Activated naive CD4-positive, alpha-beta T cell treated with Interleukin-2 at 50 U/mL for 16 hours (primary cell): ENCODE data around the gene ZNF324.
A peak's percentile ranks its signal among the peaks of the same experiment; 100 is the strongest.
"Not testable (repeated sequence)": the region's sequence is repeated elsewhere in the genome, so short reads cannot be mapped to it uniquely, and the experiment has no call there.

ENCODE experiments used
- DNase-seq: peaks from one replicate; pipeline ENCODE4 v3.0.0-alpha.2; 2020

The ZNF324 gene

GRCh38 chr19:58466760-58467589 lies at the start of gene ZNF324:
TSS of gene ZNF324 (plus strand) at chr19:58467080. CDS start at chr19:58469186, 2,106 bp downstream.
- DNase-seq, result peak; percentile 99

DNA sequence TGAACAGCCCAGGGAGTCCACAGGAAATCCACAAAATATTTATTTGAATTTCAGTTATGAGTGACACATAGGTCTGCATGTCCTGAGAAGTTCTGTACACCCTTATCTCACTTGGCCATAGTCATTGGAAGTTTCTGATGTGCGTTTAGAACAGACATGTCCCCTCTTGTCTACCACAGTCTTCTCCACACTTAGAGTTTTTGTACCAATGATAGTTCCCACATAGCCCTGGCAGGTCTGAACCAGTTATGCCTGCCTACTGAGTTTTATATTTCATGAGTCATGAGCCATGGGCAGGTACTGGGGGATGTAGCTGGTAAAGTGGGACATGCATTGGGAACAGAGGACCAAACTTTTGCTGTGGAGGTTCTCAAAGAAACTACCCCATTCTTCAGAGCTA lies 38.3 kb upstream of the ZNF324 start:
- no peak for DNase-seq

- no peak for DNase-seq
Observed at GRCh38 chr19:58429745-58430144, 37.1 kb upstream of the ZNF324 start.

GRCh38 chr19:58434217-58434616 lies 32.7 kb upstream of the ZNF324 start:
- DNase-seq, result no peak

- peak; percentile 96 for DNase-seq
Observed at GRCh38 chr19:58439576-58440554, 27.0 kb upstream of the ZNF324 start, which contains the start of gene ZNF132. TSS of gene ZNF132 (minus strand) at chr19:58440153. CDS start at chr19:58439821, 332 bp downstream.

DNA sequence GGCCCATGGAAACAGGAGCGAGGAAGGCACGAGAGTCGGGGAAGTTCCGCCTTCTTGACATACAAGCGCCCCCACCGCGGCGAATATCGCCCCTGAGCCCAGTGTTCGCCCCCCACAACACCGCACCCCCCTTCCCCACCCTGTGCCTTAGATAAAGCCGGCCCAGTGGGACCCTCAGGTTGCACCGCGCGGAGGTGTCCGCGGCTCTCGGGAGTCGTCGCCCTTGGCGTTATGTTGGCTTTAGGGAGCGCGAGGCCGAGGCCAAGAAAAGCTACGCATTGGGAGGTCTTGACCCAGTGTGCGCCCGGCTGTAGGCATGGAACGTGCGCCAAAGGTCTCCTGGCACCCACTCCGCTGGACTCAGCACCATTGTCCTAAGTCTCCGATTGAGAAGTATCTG lies 26.3 kb upstream of the ZNF324 start:
- no peak for DNase-seq

- not testable (repeated sequence) for DNase-seq
Observed at GRCh38 chr19:58442986-58443385, 23.9 kb upstream of the ZNF324 start.

DNA sequence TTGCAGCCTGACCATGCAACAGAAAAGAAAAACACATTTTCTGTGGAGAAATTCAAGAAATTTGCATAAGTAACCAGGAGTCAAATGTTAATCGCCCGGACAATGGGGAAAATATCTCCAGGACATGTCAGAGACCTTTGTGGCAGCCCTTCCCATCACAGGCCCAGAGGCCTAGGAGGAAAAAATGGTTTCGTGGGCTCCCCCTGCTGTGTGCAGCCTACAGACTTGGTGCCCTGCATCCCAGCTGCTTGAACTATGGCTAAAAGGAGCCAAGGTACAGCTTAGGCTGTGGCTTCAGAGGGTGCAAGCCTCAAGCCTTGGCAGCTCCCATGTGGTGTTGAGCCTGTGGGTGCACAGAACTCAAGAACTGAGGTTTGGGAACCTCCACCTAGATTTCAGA lies 18.0 kb upstream of the ZNF324 start:
- not testable (repeated sequence) for DNase-seq

GRCh38 chr19:58449980-58450379 lies 16.9 kb upstream of the ZNF324 start:
- DNase-seq, result not testable (repeated sequence)

DNA sequence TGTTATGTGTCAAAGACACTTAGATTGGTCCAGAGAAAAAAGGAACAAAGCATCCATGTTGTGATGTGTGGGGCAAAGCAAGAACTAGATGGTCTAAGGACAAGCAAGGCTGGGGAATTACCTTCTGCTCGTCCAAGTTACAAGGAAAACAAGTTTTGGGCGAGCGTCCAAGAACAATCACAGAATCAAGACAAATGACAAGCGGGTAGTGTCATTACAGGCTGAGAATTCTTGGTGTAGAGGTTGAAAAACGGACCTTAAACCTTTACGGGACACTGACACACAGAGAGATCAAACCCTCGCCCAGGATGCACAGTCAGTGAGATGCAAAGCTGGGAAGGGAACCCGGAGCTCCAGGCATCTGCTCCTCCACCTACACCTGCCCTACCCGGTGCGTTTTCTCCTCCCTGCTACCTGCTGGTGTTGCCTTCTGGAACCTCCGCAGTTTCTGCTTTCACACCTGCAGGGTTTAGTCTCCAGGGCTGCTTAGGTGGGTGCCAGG lies 16.0 kb upstream of the ZNF324 start:
- DNase-seq, result no peak

GRCh38 chr19:58451358-58452101 lies 15.3 kb upstream of the ZNF324 start, which contains the start of gene ZNF324B:
TSS of gene ZNF324B (plus strand) at chr19:58451622. CDS start at chr19:58453702, 2,080 bp downstream.
- peak; percentile 98 for DNase-seq

DNA sequence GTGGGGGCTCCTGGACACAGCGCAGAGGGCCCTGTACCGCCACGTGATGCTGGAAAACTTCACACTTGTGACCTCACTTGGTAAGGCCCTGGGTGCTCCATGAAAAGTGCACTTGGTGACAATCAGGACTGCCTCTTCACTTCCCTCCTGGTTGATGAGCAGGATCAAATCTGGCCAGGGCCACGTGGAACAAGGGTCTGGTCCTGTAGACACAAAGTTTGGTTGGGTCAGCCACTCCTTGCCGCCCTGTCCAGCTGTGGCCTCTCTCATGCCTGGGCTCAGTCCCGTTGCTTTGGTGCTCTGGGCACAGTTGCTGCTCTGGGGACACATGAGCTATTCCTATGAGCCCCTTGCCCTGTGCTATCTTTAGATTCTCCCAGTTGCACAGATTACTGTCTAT lies 13.1 kb upstream of the ZNF324 start:
- DNase-seq, result no peak

DNA sequence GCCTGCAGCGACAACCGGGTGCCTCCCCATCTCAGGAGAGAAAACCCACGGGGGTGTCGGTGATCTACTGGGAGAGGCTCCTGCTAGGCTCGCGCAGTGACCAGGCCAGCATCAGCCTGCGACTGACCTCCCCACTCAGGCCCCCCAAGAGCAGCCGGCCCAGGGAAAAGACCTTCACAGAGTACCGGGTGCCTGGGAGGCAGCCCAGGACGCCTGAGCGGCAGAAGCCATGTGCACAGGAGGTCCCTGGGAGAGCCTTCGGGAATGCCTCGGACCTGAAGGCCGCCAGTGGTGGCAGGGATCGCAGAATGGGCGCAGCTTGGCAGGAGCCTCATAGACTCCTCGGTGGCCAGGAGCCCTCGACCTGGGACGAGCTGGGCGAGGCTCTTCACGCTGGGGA lies 11.6 kb upstream of the ZNF324 start:
- DNase-seq, result no peak

GRCh38 chr19:58456111-58456510 lies 10.8 kb upstream of the ZNF324 start:
- no peak for DNase-seq

- no peak for DNase-seq
Observed at GRCh38 chr19:58460039-58460438, 6.8 kb upstream of the ZNF324 start.

GRCh38 chr19:58466089-58466759 lies 656 bp upstream of the ZNF324 start:
- DNase-seq, result no peak

GRCh38 chr19:58468216-58468839 lies 1.4 kb downstream of the ZNF324 start:
- DNase-seq, result no peak

GRCh38 chr19:58469241-58470013 lies 2.5 kb downstream of the ZNF324 start:
- no peak for DNase-seq

DNA sequence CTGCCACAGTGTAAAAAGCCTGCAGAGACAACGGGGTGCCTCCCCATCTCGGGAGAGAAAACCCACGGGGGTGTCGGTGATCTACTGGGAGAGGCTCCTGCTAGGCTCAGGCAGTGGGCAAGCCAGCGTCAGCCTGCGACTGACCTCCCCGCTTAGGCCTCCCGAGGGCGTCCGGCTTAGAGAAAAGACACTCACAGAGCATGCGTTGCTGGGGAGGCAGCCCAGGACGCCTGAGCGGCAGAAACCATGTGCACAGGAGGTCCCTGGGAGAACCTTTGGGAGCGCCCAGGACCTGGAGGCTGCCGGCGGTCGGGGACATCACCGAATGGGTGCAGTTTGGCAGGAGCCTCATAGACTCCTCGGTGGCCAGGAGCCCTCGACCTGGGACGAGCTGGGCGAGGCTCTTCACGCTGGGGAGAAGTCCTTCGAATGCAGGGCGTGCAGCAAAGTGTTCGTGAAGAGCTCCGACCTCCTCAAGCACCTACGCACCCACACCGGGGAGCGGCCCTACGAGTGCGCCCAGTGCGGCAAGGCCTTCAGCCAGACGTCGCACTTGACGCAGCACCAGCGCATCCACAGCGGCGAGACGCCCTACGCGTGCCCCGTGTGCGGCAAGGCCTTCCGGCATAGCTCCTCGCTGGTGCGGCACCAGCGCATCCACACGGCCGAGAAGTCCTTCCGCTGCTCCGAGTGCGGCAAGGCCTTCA lies 4.1 kb downstream of the ZNF324 start:
- not testable (repeated sequence) for DNase-seq

DNA sequence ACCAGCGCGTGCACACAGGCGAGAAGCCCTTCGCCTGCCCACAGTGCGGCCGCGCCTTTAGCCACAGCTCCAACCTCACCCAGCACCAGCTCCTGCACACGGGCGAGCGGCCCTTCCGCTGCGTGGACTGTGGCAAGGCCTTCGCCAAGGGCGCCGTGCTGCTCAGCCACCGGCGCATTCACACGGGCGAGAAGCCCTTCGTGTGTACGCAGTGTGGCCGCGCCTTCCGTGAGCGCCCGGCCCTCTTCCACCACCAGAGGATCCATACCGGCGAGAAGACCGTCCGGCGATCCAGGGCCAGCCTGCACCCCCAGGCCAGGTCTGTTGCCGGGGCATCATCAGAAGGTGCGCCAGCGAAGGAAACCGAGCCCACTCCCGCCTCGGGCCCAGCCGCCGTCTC lies 4.9 kb downstream of the ZNF324 start:
- no peak for DNase-seq
